Activated T-cell treated with anti-CD3 and anti-CD28 coated beads for 24 hours (primary cell): ENCODE data around the gene AGBL2.
"Not testable (repeated sequence)": the region's sequence is repeated elsewhere in the genome, so short reads cannot be mapped to it uniquely, and the experiment has no call there.

Experiments
- DNase-seq: peaks from one replicate; pipeline ENCODE4 v3.0.0-alpha.2; 2020; ENCODE audit warnings: low read depth

The AGBL2 gene

GRCh38 chr11:47688111-47688510 is 27.1 kb downstream of the AGBL2 start:
- DNase-seq = no peak

- not testable (repeated sequence) for DNase-seq
Measured at GRCh38 chr11:47686704-47687103, 28.5 kb downstream of the AGBL2 start.

DNA sequence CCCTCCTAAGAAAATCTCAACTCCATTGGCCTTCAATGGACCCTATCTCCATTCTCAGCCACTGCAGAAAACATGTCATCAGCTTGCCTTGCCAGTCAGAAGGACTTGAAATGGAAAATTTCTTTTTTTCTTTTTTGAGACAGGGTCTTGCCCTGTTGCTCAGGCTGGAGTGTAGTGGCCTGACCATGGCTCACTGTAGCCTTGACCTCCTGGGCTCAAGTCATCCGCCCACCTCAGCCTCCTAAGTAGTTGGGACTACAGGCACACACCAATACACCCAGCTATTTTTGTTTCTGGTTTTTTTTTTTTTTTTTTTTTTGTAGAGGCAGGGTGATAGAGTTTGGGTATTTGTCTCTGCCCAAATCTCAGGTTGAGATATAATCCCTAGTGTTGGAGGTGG is 29.0 kb downstream of the AGBL2 start:
- DNase-seq = no peak

GRCh38 chr11:47675851-47676250 is 39.3 kb downstream of the AGBL2 start:
- DNase-seq = no peak

DNA sequence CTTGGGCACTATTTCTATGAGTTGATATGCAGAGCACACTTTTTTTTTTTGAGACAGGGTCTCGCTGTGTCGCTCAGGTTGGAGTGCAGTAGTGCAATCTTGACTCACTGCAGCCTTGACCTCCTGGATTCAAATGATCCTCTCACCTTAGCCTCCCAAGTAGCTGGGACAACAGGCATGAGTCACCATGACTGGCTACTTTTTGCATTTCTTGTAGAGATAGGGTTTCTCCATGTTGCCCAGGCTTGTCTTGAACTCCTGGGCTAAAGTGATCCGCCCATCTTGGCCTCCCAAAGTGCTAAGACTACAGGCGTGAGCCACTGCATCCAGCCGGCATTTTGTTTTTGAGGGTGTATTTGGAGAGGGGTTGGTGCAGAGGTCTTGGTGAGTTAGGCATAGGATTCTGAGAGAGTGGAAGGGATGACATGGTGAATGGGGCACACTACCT is 42.9 kb downstream of the AGBL2 start:
- DNase-seq = no peak

DNA sequence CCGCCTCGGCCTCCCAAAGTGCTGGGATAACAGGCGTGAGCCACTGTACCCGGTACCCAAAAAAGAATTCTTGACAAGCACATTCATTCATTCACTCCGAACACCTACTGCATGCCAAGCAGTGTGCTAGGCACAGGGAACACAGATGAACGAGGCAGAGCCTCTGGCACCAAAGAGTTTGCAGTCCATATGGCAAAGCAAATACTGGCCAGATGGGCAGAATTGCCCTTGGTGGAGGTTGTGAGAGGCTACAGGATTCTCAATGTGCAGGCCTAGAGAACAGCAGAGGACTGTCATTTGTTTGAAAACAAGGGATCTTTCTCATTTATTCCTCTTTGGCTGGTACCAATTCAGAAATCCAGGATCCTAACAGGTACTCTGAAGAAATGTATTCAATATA is 45.3 kb downstream of the AGBL2 start:
- DNase-seq = no peak

DNA sequence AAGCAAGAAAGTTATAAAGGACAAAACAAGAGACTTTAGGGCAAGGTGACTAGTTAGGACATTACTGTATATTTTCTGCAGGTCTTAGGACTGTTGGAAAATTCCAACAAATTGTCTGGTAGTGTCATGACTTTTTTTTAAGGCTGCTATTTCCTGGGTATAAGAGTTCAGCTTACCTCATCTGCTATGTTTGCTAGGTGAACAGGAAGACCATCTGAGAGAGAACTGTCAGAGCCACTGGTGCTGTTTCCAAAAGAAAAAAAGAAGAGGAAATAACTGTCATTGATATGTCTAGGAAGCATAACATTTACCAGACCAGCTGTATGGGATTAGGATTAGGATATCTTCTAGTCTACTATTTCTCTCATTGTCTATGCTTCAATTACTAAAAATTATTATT is 46.5 kb downstream of the AGBL2 start:
- DNase-seq = no peak

DNA sequence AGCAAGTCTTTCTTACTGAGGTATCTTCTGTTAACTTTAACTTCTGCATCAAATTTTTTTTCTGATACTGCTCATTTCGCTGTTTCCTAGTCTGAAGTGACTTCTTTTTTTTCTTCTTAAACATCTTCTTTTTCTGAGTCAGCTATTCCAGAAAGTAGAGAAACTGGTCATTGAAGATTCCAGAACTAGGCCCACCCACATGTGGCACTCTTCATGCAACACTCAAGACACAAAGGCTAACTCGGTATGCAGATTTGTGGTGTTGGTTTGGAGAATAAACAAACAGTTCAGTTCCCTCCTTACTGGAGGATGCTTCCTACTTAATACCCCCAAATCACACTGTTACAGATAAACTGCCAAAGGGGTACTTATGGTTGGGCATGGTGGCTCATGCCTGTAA is 47.6 kb downstream of the AGBL2 start:
- DNase-seq = no peak

DNA sequence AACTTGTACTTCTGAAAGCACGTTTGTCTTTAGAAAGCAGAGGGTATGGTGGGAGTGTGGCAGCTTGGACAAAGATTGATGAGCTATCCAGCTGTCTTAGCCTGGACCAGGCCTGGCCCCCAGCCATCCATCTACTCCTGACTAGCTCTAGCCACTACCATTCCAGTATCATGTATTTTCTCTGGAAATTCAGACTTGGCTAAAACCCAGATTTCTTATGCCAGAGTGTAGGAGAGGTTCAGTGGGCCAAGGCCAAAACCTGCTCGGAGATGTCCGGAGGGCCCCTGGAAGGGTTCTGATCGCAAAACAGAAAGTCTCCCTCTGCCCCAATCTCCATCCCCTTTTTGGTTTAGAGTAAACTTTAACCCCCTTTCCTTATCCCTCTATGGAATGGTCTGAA is 48.0 kb downstream of the AGBL2 start:
- DNase-seq = no peak

- DNase-seq = not testable (repeated sequence)
Measured at GRCh38 chr11:47664936-47665335, 50.2 kb downstream of the AGBL2 start.

DNA sequence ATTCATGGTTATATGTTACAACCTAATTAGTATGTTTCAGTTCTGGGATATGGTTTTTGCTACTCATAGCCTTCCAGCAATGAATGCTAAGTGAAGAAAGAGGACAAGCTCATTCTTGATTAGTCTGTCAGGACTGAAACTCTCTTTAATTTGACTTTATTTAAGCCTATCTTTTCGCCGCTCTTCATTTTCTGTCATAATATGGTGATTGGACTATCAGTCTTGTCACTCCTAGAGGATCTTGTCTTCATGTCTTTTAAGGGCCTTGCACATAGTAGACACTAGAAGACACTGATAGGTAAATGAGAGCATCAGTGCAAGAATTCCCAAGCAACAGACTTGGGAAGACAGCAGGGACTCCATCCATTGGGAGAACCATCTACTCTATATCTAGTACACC is 53.9 kb downstream of the AGBL2 start:
- no peak for DNase-seq

GRCh38 chr11:47659276-47659675 is 55.9 kb downstream of the AGBL2 start:
- no peak for DNase-seq

DNA sequence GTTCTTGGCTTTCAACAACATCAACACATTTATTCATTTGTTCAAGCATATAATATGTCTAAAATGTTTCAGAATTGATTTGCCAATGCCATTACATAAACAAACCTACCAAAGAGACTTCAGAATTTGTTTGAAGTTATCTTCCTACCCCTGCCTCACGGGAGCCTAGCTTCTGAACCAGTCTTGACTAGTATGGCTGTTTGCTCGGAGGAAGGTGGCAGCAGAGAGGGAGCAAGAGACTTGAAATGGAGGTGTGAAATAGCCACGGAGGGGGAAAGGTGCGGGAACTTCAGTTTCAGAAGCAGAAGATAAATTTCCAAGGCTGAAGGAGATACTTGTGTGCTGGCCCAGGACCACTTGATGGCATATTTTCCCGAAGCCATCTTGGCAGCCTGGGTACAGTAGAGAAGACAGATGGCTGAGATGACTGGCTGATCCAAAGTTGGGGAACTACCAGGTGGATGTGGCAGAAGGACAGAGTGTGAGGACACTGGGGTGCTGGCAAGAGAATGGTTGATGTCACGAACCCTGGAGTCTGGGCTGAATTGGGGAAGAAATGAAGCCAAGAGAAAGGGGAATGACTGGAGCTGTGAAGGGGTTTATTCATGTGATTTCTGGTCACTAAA is 58.8 kb downstream of the AGBL2 start:
- no peak for DNase-seq

GRCh38 chr11:47651818-47652469 is 63.2 kb downstream of the AGBL2 start:
- DNase-seq = no peak

DNA sequence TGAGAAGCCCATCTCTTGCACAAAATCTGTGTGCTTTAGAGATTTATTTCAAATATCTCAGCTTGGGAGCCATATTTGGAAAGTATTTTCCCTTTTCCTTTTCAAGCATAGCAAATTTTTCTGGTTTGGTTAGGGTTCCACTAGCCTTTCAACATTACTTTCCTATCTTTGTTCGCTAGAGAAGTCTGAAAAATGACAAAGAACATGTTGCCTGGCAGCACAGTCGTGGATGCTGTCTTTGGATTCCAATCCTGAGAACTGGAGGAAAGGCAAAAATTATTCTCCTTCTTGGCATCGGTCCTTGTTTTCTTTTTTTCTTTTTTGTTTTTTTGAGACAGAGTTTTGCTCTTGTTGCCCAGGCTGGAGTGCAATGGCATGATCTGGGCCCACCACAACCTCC is 65.9 kb downstream of the AGBL2 start:
- no peak for DNase-seq

DNA sequence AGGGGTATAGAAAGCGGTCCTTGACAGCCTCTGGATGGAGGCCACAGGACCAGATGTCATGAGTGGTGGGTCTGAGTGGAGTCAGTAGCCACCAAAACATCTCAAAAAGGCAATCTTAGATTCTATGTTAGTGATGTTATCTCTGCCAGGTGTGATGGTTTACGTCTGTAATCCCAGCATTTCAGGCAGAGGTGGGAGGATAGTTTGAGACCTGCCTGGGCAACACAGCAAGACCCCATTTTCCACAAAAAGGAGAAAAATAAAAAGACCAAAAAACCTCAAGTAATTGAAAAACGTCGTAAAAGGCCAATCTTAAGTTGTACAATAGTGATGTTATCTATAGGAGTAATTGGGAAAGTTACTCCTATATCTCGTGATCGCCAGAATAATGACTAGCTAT is 69.2 kb downstream of the AGBL2 start:
- no peak for DNase-seq

DNA sequence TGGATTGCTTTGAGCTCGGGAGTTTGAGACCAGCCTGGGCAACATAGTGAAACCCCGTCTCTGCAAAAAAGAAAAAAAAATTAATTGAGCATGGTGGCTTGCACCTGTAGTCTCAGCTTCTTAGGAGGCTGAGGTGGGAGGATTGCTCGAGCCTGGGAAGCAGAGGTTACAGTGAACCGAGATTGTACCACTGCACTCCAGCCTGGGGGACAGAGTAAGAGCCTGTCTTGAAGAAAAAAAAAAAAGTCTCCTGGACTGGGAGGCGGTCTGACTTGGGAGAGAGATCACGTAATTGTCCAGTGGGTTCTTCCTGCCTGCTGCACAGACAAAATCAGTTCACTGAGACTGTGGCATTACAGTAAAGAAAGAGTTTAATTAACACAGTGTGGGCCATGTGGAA is 69.7 kb downstream of the AGBL2 start:
- DNase-seq = no peak

GRCh38 chr11:47642099-47642855 is 72.9 kb downstream of the AGBL2 start, which contains the start of gene MTCH2:
Gene MTCH2, minus strand, starts transcription at chr11:47642559. Its CDS starts 94 bp downstream, at chr11:47642465.
- peak; percentile 96 for DNase-seq

DNA sequence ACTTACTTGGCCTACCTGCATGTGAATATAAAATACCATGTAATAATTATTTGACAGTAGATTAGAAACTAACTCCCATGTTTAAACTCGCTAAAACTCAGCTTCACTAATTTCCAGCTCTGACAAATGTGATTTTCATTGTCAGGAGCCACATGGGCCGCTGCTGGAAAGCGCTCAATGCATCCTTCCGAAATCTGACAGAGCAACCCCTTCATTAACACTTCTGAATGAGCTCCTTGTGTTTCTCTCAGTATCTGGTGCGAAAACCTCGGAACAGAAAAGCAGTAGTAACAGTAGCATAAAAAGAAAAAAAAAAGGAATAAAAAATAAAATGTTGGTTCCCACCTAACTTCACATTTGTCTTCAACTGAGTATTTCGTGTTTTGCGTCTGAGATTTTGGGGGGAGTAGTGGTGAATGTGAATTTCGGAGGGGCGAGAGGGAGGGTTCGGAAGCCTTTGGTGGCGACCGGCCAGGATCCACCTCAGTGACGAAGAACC is 73.5 kb downstream of the AGBL2 start:
- DNase-seq = no peak

GRCh38 chr11:47640506-47640905 is 74.7 kb downstream of the AGBL2 start:
- DNase-seq = not testable (repeated sequence)

GRCh38 chr11:47636331-47636730 is 78.8 kb downstream of the AGBL2 start:
- not testable (repeated sequence) for DNase-seq

DNA sequence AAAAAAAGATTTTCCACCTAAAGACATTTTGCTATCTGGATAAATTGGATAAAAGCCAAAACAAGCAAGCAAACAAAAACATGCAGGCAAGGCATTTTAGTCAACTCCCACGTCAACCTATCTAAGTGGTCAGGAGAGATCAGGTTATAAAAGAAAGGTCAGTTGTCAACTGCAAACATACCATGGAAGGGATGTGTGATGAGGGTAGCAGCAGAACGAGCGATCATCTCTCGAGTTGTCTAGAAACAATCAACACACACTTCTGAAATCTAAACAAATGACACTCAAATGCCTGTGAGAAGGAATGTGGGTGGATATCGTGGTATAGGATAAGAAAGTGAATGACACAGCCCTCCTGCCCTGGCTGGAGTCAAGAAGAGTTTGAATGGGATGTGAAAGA is 83.7 kb downstream of the AGBL2 start:
- no peak for DNase-seq

GRCh38 chr11:47628026-47628425 is 87.1 kb downstream of the AGBL2 start:
- DNase-seq = no peak
